Transverse colon (tissue), 4 donors: ENCODE data around the gene KCNIP3. TPM values are rescaled to one million over a fixed set of nuclear protein-coding genes. Genes with fewer than 3 reads are reported as not detected.
"Not testable (repeated sequence)": the region's sequence is repeated elsewhere in the genome, so short reads cannot be mapped to it uniquely, and the experiment has no call there.

Experiments
- DNase-seq: peaks from one replicate; pipeline ENCODE4 v3.0.0-alpha.2; 2019
- H3K27ac ChIP-seq, 4 donors: fragments of 200-600 bp; sonication (generic); 2 replicates each; pipeline ENCODE4 v1.5.1; 2016 to 2018; ENCODE audit warnings: inconsistent platforms in 4 of 4
- H3K27me3 ChIP-seq: fragments of 200-600 bp; sonication (generic); 2 replicates; pipeline ENCODE4 v1.5.1; 2017; ENCODE audit warnings: inconsistent platforms
- H3K36me3 ChIP-seq, 4 donors: fragments of 200-600 bp; sonication (generic); 2 replicates each; pipeline ENCODE4 v1.5.1; 2017 to 2019; ENCODE audit warnings: inconsistent platforms in 4 of 4
- H3K4me1 ChIP-seq, 4 donors: fragments of 200-600 bp; sonication (generic); 2 replicates each; pipeline ENCODE4 v1.5.1; 2017 to 2020; ENCODE audit warnings: inconsistent platforms in 4 of 4
- H3K4me3 ChIP-seq, 4 donors: fragments of 200-600 bp; sonication (generic); 1 replicate in 1 of 4; 2 replicates in 3 of 4; pipeline versions ENCODE4 v1.5.1 to v1.6.1; 2017 to 2019; ENCODE audit warnings: inconsistent platforms in 4 of 4
- H3K9me3 ChIP-seq, 2 donors: fragments of 200-600 bp; sonication (generic); 2 replicates each; pipeline ENCODE4 v1.5.1; 2017 to 2019; ENCODE audit warnings: inconsistent platforms in 2 of 2
- CTCF ChIP-seq, 5 experiments: fragments of 200-600 bp in 3 of 5; fragments of 450-650 bp in 2 of 5; sonication (generic) in 3 of 5; IDR thresholded peaks; 1 replicate in 2 of 5; 2 replicates in 3 of 5; pipeline ENCODE4 v1.5.1; 2016 to 2017; ENCODE audit warnings: antibody characterized with exemption in 5 of 5, inconsistent platforms in 3 of 5, mild to moderate bottlenecking in 2 of 5, moderate library complexity in 1 of 5
- EP300 ChIP-seq: sonication (generic); formaldehyde crosslinking; IDR thresholded peaks from one replicate; pipeline ENCODE4 v1.6.1; 2017; ENCODE audit warnings: antibody characterized with exemption, low read depth
- POLR2A ChIP-seq: fragments of 450-650 bp; IDR thresholded peaks from one replicate; pipeline ENCODE4 v1.6.1; 2016; ENCODE audit warnings: antibody characterized with exemption, mild to moderate bottlenecking, moderate library complexity
- POLR2AphosphoS5 ChIP-seq, 3 donors: sonication (generic); formaldehyde crosslinking; IDR thresholded peaks; one replicate each; pipeline ENCODE4 v1.6.1; 2016; ENCODE audit warnings: antibody characterized with exemption in 3 of 3
- WGBS, 2 donors: methylation state at CpG; one replicate each; pipeline ENCODE4 v1.1.5; 2018; ENCODE audit warnings: low coverage in 1 of 2; 5-methylcytosine and 5-hydroxymethylcytosine counted together
- in situ Hi-C, 4 donors: fragments of 200-750 bp; cut with MboI; loops; one replicate each; pipeline versions ENCODE4 v1.15.0 to v1.15.1; 2017; ENCODE audit warnings: low sequenced_read_pairs in 3 of 4, low pct_ligation_motif_present in 1 of 4, low pct_unique_long_range_greater_than_20kb in 1 of 4
- intact Hi-C: fragments of 100-400 bp; cut with DNase I; formaldehyde crosslinking; loops from one replicate; pipeline ENCODE4 v1.15.1; 2023; ENCODE audit warnings: low total_unique reads
- total RNA-seq, 4 donors: library from RNA; depleted of rRNA; stranded (reverse); fragments of >200 nt; gene quantifications; one replicate each; pipeline ENCODE4 v1.1.0, GENCODE V29; 2016

The KCNIP3 gene
- total RNA-seq, 4 donors from 2014 or later: 1.8 to 4.0 (median 2.2) TPM

GRCh38 chr2:95267458-95268210 is 29.5 kb upstream of the KCNIP3 start:
- no peaks in the 10 kb centered on the region for H3K36me3 ChIP-seq
- no peak overlapping the region for H3K27ac ChIP-seq
- intact Hi-C loops: no loop called here
- no peaks in the 10 kb centered on the region for H3K27me3 ChIP-seq
- no peak overlapping the region for H3K4me3 ChIP-seq
- H3K4me1 ChIP-seq: no peaks in the 10 kb centered on the region
- no peak for DNase-seq
- no peaks in the 10 kb centered on the region for H3K9me3 ChIP-seq
- 66% methylated on average over 11 of the region's 11 CpGs; no CpG with 5 or more reads in 1 of the 2 donors for WGBS, 2 donors
- TF ChIP-seq POLR2AphosphoS5 (IDR thresholded peaks at IDR 0.05) (no peak), POLR2A (no peak), EP300 (no peak), CTCF (IDR thresholded peaks at IDR 0.05) (no peak)
- in situ Hi-C loops: no loop called here

- H3K4me3 ChIP-seq: no peak overlapping the region
- in situ Hi-C loops: no loop called here
- 76 to 80% methylated on average over 1 to 13 of the region's 13 CpGs for WGBS, 2 donors
- no peak overlapping the region for H3K27ac ChIP-seq
- H3K4me1 ChIP-seq: peaks cover 0 to 6% (median under 1%) of the 10 kb centered on the region in 4 donors
- TF ChIP-seq POLR2A (no peak), CTCF (IDR thresholded peaks at IDR 0.05) (no peak), POLR2AphosphoS5 (IDR thresholded peaks at IDR 0.05) (no peak), EP300 (no peak)
- no peaks in the 10 kb centered on the region for H3K27me3 ChIP-seq
- H3K36me3 ChIP-seq: no peaks in the 10 kb centered on the region
- H3K9me3 ChIP-seq: no peaks in the 10 kb centered on the region
- no peak for DNase-seq
- intact Hi-C loops: no loop called here
These were observed 28.7 kb upstream of the KCNIP3 start for GRCh38 chr2:95268211-95269035.

GRCh38 chr2:95269036-95269680 is 28.0 kb upstream of the KCNIP3 start:
- WGBS, 2 donors: 95% methylated on average over 10 of the region's 10 CpGs; no CpG with 5 or more reads in 1 of the 2 donors
- in situ Hi-C loops: no loop called here
- H3K27ac ChIP-seq: no peak overlapping the region
- TF ChIP-seq EP300 (no peak), POLR2AphosphoS5 (IDR thresholded peaks at IDR 0.05) (no peak), POLR2A (no peak), CTCF (IDR thresholded peaks at IDR 0.05) (no peak)
- no peak for DNase-seq
- no peaks in the 10 kb centered on the region for H3K27me3 ChIP-seq
- no peak overlapping the region for H3K4me3 ChIP-seq
- H3K36me3 ChIP-seq: no peaks in the 10 kb centered on the region
- no peaks in the 10 kb centered on the region for H3K9me3 ChIP-seq
- intact Hi-C loops: no loop called here
- peaks cover 0 to 13% (median 6%) of the 10 kb centered on the region in 4 donors for H3K4me1 ChIP-seq

- H3K27ac ChIP-seq, DNase-seq, H3K4me3 ChIP-seq, H3K36me3 ChIP-seq, intact Hi-C loops, H3K27me3 ChIP-seq, H3K9me3 ChIP-seq, in situ Hi-C loops: not testable (repeated sequence)
- peaks cover 0 to 13% (median 7%) of the 10 kb centered on the region in 4 donors for H3K4me1 ChIP-seq
- WGBS, 2 donors: 88% methylated on average over 5 of the region's 5 CpGs; no CpG with 5 or more reads in 1 of the 2 donors
These were observed 27.4 kb upstream of the KCNIP3 start for GRCh38 chr2:95269745-95270144.
